Lung (tissue), 12 donors: ENCODE results near the gene NPRL2. TPM values are rescaled to one million over a fixed set of nuclear protein-coding genes. Genes with fewer than 3 reads are reported as not detected.

ENCODE experiments used
- ATAC-seq: fragments of 200-7000 bp; cut with Tn5 transposase; one replicate; pipeline ENCODE4 v1.9.1; 2020; ENCODE audit warnings: moderate number of reproducible peaks; ENCODE audit not compliant: insufficient read depth, low FRiP score
- DNase-seq, 3 donors: peaks; one replicate each; pipeline ENCODE4 v3.0.0-alpha.2; 2013 to 2017
- H3K27ac ChIP-seq, 2 donors: one replicate each; pipeline ENCODE4 v1.5.1; 2013; ENCODE audit warnings: mild to moderate bottlenecking in 2 of 2, moderate library complexity in 2 of 2, control low read depth in 1 of 2, inconsistent platforms in 1 of 2, low read depth in 1 of 2, low read length in 1 of 2
- H3K27me3 ChIP-seq, 3 donors: one replicate each; pipeline ENCODE4 v1.5.1; 2013; ENCODE audit warnings: low read length in 2 of 3; ENCODE audit not compliant: control insufficient read depth in 3 of 3, insufficient read depth in 3 of 3
- H3K36me3 ChIP-seq, 4 donors: one replicate each; pipeline ENCODE4 v1.5.1; 2013; ENCODE audit warnings: low read length in 4 of 4, mild to moderate bottlenecking in 1 of 4, moderate library complexity in 1 of 4; ENCODE audit not compliant: control insufficient read depth in 4 of 4, insufficient read depth in 4 of 4
- H3K4me1 ChIP-seq, 5 donors: one replicate each; pipeline ENCODE4 v1.5.1; 2013; ENCODE audit warnings: low read length in 5 of 5, mild to moderate bottlenecking in 2 of 5, moderate library complexity in 1 of 5; ENCODE audit not compliant: control insufficient read depth in 5 of 5, insufficient read depth in 5 of 5
- H3K4me3 ChIP-seq: one replicate; pipeline ENCODE4 v1.5.1; 2013; ENCODE audit warnings: mild to moderate bottlenecking, control low read depth, moderate library complexity
- H3K9ac ChIP-seq, 2 donors: one replicate each; pipeline ENCODE4 v1.5.1; 2013; ENCODE audit warnings: low read length in 2 of 2, control low read depth in 1 of 2; ENCODE audit not compliant: insufficient read depth in 1 of 2
- H3K9me3 ChIP-seq, 4 donors: one replicate each; pipeline ENCODE4 v1.5.1; 2013; ENCODE audit warnings: low read length in 3 of 4, mild to moderate bottlenecking in 1 of 4, moderate library complexity in 1 of 4; ENCODE audit not compliant: control insufficient read depth in 4 of 4, insufficient read depth in 3 of 4
- WGBS, 2 donors: extraction: QIAGEN DNeasy Blood & Tissue Kit; methylation state at CpG; one replicate each; pipeline ENCODE4 v1.1.7; 2013; 5-methylcytosine and 5-hydroxymethylcytosine counted together
- polyA plus RNA-seq, 2 donors: library from polyadenylated mRNA; stranded (reverse); fragments of 200-250 nt; gene quantifications; one replicate each; pipeline ENCODE4 v1.2.1, GENCODE V29; 2013
- total RNA-seq, 2 donors: library from RNA; depleted of rRNA in 1 of 2; stranded (reverse); fragments of >200 nt in 1 of 2; gene quantifications; one replicate each; pipeline ENCODE4 v1.2.1, GENCODE V29; 2014 to 2021
- TF ChIP-seq, protein P1 (sequence below): IDR thresholded peaks from 2 replicates; pipeline ENCODE4 v1.5.1; 2012; ENCODE audit warnings: mild to moderate bottlenecking; ENCODE audit errors: control extremely low read depth, extremely low read depth
- donor health status: control.
- donor health status: control.
- donor health status: Bipolar disorder and iron deficiency.
- donor health status: healthy.
- donor health status: DM: yes; HTN: yes; CAD: no.

NPRL2 gene
- total and polyA plus RNA-seq, 4 donors: 12.7 to 21.9 (median 17.2) TPM

DNA sequence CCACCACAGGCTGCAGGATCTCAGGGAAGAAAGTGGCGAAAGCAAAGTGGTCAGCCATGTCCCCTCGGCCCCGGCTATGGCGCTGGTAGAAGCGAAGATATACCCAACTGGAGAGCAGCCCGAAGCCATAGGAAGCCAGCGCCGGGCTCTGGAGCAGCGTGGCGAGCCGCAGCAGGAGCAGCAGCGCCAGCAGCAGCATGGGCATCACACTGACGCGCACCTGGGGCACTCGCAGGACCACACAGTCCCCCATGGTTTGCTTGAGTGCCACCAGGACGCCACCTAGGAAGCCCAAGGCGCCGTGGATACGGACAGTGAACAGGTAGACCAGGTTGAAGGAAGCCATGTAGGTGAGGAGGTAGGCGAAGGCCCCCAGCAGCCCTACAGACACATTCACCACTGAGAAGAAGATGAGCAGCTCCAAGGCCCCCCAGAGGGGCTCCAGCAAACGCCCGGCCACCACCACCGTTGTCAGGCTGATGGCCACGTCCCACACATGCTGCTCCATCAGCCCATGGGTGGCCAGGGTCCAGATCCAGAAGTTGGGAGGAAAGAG is 7.9 kb upstream of the NPRL2 start:
- DNase-seq (no peak), ATAC-seq (no peak)
- Histone ChIP-seq H3K4me1 (peaks cover 23 to 33% (median 25%) of the 10 kb centered on the region in 5 donors), H3K36me3 (peaks cover 9 to 27% (median 18%) of the 10 kb centered on the region in 4 donors), H3K27ac (peak overlapping the region; percentile 86 to 89), H3K9ac (peak overlapping the region; percentile 45 to 88), H3K4me3 (peak overlapping the region; percentile 82), H3K9me3 (no peaks in the 10 kb centered on the region), H3K27me3 (no peaks in the 10 kb centered on the region)
- whole genome bisulfite sequencing, 2 donors: 42 to 59% methylated on average over 24 of the region's 24 CpGs
- TF ChIP-seq, protein P1, sequence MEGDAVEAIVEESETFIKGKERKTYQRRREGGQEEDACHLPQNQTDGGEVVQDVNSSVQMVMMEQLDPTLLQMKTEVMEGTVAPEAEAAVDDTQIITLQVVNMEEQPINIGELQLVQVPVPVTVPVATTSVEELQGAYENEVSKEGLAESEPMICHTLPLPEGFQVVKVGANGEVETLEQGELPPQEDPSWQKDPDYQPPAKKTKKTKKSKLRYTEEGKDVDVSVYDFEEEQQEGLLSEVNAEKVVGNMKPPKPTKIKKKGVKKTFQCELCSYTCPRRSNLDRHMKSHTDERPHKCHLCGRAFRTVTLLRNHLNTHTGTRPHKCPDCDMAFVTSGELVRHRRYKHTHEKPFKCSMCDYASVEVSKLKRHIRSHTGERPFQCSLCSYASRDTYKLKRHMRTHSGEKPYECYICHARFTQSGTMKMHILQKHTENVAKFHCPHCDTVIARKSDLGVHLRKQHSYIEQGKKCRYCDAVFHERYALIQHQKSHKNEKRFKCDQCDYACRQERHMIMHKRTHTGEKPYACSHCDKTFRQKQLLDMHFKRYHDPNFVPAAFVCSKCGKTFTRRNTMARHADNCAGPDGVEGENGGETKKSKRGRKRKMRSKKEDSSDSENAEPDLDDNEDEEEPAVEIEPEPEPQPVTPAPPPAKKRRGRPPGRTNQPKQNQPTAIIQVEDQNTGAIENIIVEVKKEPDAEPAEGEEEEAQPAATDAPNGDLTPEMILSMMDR: no peak

DNA sequence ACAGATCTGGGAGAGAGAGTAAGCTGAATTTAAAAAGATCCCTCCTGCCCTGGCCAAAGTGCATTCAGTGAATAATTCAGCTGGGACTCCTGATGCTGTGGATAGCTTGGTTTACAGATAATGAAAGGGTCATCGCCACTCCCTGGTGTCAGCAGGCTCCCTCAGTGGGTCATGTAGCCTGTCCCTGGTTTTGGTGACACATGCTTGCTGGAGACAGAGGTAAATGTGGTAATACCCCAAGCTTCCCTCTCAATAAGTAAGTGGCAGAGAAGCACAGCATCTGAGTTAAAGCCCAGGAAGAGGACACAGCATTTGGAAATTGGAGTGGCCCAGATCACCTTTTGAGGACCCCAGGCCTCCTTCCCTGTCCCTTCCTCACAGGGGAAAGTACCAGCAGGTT is 6.9 kb upstream of the NPRL2 start:
- Histone ChIP-seq H3K27ac (no peak overlapping the region), H3K9me3 (no peaks in the 10 kb centered on the region), H3K9ac (peak overlapping the region; percentile 9 to 45), H3K4me3 (no peak overlapping the region), H3K27me3 (no peaks in the 10 kb centered on the region), H3K4me1 (peaks cover 23 to 33% (median 25%) of the 10 kb centered on the region in 5 donors), H3K36me3 (peaks cover 9 to 30% (median 20%) of the 10 kb centered on the region in 4 donors)
- 52 to 92% methylated on average over 1 of the region's 1 CpG for WGBS, 2 donors
- no peak for DNase-seq
- no peak for ATAC-seq
- TF ChIP-seq, protein P1: no peak

DNA sequence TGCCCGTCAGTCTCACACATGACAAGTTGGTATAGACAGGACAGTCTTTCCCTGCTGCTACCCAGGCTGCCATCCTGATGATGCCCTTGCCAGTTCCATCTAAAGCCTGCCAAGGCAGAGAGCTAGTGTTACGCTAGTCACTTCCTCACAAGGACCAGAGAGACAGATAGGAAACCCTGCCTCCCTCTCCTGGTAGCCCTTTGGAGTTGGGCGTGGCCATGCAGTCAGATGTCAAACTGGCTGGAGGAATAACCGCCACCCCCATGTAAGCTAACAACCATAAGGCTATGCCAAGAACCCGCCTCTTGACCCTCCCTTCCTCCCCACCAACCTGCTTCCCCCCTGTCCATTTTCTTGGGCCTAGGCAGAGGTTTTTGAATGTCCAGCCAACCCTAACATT is 6.0 kb upstream of the NPRL2 start:
- ATAC-seq (no peak), DNase-seq (no peak)
- Histone ChIP-seq H3K27ac (no peak overlapping the region), H3K4me3 (peak overlapping the region; percentile 28), H3K9me3 (no peaks in the 10 kb centered on the region), H3K9ac (peak overlapping the region; percentile 9 to 51), H3K27me3 (no peaks in the 10 kb centered on the region), H3K4me1 (peaks cover 25 to 35% (median 26%) of the 10 kb centered on the region in 5 donors), H3K36me3 (peaks cover 9 to 30% (median 21%) of the 10 kb centered on the region in 4 donors)
- 44 to 60% methylated on average over 5 of the region's 5 CpGs for WGBS, 2 donors
- TF ChIP-seq, protein P1: no peak
